HG03108 (cell line): ENCODE data around the gene UNC5C.
"Not testable (repeated sequence)": the region's sequence is repeated elsewhere in the genome, so short reads cannot be mapped to it uniquely, and the experiment has no call there.

Source experiments
- ATAC-seq: cut with Tn5 transposase; IDR thresholded peaks from one replicate; pipeline ENCODE4 v1.9.1; 2021; ENCODE audit warnings: moderate library complexity; ENCODE audit not compliant: unreplicated experiment

UNC5C gene

GRCh38 chr4:95188701-95189370 lies 359.9 kb downstream of the UNC5C start:
- ATAC-seq = no peak

DNA sequence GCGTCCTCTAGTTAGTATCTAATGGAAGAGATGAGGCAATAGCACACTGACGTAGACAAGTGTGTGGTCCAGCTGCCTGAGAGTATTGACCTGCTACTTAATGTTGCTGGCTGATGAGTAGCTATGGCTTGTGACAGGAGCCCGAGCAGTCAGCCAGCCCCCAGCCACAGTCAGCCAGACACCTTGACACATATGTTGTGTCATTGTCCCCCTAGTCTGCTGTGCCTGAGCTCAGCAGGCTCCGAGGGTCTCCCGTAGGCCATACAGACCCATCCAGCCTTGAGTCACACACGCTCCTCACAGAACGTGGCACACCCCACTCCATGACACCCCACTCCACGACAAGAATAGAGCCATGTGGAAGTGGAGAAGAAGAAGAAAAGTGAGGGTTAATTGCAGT lies 362.1 kb downstream of the UNC5C start:
- no peak for ATAC-seq

DNA sequence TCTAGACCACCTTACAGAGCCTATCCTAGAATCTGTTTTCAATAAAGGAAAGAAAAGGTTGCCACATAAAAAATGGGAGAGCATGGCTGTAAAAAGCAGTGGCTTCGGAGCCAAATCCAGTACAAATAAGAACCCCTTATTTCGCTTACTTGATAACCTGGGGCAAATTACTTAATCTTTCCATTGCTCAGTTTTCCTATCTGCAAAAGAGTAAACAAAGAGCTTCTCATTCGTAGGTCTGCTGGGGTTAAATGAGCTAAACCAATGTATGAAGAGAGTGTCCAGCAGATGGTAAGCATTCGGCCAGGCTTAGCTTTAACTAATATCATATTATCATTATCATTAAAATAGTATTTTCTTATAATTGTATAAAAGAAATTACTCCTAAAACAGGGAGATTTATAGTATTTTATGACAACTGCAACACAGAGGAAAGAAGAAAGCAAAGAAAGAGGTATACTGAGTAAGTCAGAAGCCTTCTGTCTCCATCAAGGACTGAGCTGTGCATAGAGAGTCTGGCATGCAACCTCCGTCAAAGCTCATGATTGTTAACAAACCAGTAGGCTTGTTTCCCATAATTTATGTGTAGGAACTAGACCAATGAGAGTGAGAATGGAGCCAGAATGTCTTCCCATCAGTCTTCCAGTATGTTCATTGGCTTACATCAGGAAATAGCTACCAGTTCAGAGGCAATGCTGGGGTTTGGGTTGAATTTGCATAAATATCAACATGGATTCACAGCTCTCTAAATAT lies 364.9 kb downstream of the UNC5C start:
- no peak for ATAC-seq

DNA sequence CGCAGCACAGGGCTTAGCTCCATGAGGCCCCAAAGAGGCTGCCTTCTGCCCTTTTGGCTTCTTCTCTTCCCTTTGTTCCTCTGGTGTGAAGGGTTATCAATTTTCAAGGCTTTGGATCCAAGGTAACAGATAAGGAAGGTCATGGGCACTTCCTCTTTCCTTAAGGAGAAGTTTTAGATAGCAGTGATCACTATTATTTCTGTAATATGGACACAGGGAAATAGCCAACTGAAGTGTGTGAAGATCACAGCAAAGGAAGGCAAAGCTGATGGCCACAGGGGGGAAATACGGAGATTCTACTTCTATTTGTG lies 366.8 kb downstream of the UNC5C start:
- no peak for ATAC-seq

DNA sequence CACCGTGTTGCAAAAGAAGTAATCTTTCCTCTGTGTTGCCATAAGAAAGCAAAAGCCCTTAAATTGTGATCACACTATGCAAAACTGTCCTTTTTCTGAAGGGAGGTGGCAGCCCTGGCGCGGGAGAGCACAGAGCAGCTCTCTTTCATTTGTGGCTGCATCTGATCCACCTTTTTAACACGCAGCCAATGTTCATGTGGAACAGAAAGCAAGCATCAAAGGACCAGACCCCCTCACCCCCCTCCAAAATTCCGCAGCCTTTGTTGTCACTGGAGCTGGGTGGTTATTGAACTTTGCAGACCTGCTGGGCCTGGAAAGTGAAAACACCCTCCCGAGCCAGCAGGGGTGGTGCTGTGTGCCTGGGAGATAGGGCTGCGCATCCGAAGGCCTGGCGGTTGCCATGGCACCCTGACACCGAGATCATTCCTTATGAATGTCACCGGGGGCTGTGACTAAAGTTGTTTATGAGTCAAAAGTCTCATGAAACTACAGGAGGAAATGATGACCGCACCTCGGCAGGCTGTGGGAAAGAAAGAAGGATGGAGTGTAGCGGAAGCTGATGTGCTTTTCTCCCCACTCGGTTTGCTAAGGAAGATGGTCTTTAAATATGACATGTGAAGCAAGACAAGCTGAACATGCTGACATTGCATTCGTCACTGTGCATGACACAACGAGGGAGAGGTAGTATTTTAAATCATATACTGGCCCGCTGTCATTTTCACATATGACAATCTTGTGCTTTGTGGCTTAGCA lies 367.4 kb downstream of the UNC5C start:
- ATAC-seq = no peak

GRCh38 chr4:95180531-95181242 lies 368.1 kb downstream of the UNC5C start:
- ATAC-seq = no peak

GRCh38 chr4:95178938-95179337 lies 369.8 kb downstream of the UNC5C start:
- ATAC-seq = no peak

- ATAC-seq = not testable (repeated sequence)
Measured at GRCh38 chr4:95171377-95171776, 377.4 kb downstream of the UNC5C start.

DNA sequence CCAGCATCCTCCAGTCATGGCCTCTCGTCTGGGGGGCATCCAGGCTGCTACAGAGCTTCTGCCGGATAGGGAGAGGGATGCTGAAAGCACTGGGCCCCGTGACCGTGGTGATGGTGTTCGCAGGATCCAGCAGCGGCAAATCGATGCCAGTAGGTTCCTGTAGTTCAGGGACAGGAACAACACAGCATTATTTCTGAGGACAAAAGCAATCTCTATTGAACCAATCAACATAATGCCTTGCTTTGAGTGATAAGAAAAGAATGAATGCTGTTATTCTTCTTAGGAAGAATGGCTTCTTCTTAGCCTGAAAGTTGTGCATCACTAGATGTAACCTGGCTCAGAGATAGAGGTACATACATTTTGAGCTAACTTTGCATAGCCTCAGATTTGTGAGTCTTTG lies 378.6 kb downstream of the UNC5C start:
- no peak for ATAC-seq

DNA sequence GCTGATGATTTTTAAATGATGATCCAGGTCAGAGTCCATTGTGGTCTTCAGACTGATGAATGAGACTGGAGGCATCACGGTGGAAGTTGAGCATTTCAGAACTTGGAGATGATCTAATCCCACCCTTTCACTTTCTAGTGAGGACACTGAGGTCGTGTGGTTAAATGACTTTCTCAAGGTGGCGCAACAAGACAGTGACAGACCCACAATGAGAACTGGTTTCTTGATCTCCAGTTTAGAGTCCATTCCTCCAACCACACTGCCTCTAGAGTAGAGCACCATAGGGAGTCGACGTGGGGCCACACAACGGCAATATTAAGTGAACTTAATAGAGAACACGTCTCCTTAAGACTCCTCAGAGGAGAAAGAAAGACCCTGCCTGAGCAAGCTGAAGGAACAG lies 381.0 kb downstream of the UNC5C start:
- ATAC-seq = no peak

DNA sequence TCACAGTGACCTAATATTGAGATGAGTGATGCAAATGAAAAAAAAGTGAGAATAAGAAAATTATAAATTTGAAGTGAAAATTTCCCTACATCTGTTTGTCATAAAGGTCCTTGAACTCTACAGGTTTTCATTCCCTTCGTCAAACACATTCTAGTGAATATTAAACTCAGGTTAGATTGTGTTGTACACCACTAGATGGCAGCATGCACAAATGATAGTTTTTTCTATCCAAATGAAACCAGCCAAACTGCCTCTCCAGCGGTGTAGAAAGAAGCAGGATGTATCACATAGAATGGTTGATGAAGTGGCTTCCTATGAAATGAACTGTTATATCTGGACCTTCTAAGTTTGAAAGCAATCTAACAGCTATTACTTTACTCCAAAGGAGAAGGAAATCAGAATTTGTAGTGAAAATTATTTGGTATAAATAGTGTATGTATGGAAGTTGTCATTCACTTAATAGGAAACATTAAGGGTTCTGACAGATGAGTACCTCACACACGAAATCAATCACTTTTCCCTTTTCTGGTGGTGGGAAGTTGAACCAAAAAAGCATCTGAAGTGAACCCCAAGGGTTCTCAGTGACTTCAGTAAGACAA lies 382.7 kb downstream of the UNC5C start:
- ATAC-seq = no peak

DNA sequence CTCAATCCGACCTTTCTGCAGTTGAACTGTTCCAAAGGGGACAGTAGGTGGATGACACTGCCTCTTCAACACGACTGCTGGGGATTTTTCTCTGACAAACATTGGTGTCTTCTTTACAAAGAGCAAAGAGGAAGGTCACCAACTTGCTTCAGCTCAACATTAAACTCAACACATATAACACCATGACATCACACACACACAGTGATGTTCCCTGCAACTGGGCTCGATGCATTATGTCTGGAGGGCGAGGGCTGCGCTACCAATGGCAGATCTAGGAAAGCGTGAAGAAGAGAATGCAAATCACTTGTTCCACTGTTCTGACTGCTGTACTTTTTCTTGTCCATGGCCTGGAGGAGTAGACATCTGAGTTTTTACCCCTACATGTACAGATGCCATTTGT lies 385.9 kb downstream of the UNC5C start:
- no peak for ATAC-seq

DNA sequence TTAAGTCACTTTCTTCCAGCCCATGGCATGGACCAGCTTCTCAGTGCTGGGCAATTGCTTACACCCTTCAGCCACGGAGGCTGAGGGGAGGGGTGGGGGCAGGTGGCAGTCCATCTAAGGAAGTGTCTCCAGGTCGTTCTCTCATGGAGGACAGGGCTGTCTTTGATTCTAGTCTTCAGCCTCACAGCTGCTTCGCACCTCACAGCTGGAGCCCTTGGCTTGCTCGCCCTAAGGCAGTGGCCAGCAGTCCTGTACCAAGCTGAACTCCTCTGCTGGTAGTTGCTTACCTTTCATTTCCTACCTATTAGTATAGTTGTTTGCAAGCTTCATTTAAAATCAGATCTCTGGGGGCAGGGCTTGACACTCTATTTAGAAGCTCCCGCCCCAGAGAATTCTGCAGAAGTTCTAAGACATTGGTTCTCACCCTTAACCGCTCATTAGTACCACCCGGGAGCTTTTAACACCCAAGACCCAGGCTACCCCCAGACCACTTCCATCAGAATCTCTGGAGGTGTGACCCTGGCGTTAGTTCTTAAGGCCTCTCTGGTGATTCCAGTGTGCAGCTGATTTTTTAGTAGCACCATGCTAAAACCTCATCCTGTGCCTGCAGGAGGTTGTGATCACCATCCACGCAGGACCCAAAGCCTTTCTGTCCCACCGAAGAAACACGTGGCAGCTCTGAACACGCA lies 386.8 kb downstream of the UNC5C start:
- no peak for ATAC-seq

DNA sequence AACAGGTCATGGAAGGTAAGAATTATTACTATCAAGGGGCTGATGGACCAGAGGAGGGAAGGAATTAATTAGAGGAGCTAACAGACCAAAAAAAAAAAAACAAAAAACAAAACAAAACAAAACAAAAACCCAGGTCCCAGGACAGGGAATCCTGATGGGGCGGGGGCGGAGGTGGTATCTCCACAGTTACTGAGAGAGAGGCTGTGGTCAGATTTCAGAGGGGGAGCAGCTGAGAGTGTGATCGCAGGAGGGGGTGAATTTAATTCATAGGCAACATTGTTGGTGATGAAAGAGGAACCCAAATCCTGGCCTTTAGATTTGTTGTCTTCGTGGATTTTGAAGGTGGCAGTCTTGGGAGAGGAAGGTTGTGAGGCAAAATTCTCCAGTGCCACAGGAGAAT lies 389.4 kb downstream of the UNC5C start:
- ATAC-seq = no peak

DNA sequence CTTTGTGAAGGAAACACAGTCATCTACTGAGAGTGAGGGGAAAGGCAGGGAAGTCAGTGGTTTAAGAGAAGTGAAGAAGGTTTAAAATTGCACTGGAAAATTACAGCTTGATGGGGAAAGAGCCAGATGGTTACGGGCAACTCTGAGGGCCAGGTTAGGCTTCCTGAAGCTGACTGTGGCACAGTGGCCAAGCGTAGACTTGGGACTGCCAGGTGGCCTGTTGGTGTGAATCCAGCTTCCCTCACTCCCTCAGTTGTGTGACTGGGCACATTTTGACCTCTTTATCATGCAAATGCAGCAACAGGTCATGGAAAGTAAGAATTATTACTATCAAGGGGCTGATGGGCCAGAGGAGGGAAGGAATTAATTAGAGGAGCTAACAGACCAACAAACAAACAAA lies 390.1 kb downstream of the UNC5C start:
- no peak for ATAC-seq

GRCh38 chr4:95158045-95158444 lies 390.7 kb downstream of the UNC5C start:
- ATAC-seq = no peak

DNA sequence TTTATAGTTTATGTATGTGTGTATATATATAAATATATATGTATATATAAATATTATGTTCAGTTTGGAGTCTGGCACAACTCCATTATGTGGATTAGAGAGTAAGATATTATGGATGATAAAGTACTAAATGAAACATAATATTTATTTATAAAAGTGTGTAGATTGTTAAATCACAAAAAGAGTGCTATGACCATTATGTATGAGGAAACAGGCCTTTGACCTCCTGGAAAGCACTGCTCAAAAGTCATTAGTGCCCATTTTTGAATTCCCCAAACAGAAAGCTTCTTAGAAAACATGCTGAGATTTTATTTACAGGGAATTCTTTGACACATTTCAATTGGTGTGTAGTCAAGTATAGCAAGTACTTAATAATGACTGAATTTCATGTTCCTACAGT lies 391.2 kb downstream of the UNC5C start:
- ATAC-seq = no peak

DNA sequence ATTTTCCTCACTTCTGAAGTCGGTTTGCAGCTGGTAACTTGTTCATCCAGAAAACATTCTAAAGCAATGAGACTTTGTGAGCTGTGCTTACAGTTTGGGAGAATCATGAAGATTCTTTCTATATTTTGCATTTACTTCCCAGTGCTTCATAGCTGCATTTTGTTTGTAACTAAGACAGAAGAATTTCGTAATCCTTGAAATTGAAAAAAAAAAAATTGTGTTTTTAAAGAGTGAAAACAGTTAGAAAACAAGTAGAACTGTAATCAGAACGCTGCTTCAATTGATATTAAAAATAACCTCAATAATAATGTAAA lies 392.4 kb downstream of the UNC5C start:
- ATAC-seq = no peak

DNA sequence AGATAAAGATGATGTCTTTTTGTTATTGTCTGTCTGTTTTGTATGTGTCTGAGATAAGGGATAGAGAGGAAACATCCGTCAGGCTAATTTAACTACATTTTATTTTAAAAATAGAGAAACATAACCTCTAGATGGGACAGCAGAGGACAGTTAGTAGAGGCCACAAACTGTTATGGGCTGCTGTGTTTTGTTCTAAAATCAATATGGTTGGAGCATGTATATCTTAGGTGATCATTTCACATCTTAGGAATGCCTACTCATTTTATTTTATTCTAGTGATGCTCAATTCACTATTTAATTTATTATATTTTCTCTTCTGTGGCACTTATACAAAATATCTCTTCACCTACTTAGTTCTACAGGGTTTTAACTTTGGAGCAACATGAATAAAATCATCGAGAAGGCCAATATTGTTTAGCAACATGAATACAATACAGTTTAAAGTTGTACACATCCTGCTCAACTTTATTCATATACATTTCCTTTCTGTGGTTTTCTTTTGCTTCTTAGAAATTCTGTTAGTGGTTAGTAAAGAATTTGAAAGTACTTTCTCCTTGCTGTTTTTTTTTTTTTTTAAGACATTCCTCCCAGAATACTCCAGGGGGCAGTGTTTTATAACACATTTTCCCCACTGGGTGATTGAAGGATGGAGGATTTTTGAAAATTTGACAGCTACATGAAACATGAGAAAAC lies 392.9 kb downstream of the UNC5C start:
- ATAC-seq = no peak

GRCh38 chr4:95153182-95153581 lies 395.6 kb downstream of the UNC5C start:
- ATAC-seq = no peak
